Ishikawa (cell line): Measurements from ENCODE around the gene SEMA3E.

ENCODE experiments used
- EGR1 ChIP-seq: IDR thresholded peaks from 2 replicates; pipeline ENCODE4 v1.6.1; 2012
- EP300 ChIP-seq: IDR thresholded peaks from 2 replicates; pipeline ENCODE4 v1.6.1; 2012; ENCODE audit warnings: borderline replicate concordance
- MAX ChIP-seq: IDR thresholded peaks from 2 replicates; pipeline ENCODE4 v1.6.1; 2012
- NFIC ChIP-seq: IDR thresholded peaks from 2 replicates; pipeline ENCODE4 v1.6.1; 2012
- RAD21 ChIP-seq: IDR thresholded peaks from 2 replicates; pipeline ENCODE4 v1.6.1; 2012; ENCODE audit warnings: low read depth
- TAF1 ChIP-seq: IDR thresholded peaks from 2 replicates; pipeline ENCODE4 v1.6.1; 2012; ENCODE audit warnings: low read depth, mild to moderate bottlenecking
- TCF12 ChIP-seq: IDR thresholded peaks from 2 replicates; pipeline ENCODE4 v1.6.1; 2012; ENCODE audit warnings: low read depth
- USF1 ChIP-seq: IDR thresholded peaks from 2 replicates; pipeline ENCODE4 v1.6.1; 2012
- TF ChIP-seq, protein P1 (sequence below): IDR thresholded peaks from 2 replicates; pipeline ENCODE4 v1.6.1; 2012; ENCODE audit warnings: low read depth, mild to moderate bottlenecking

DNA sequence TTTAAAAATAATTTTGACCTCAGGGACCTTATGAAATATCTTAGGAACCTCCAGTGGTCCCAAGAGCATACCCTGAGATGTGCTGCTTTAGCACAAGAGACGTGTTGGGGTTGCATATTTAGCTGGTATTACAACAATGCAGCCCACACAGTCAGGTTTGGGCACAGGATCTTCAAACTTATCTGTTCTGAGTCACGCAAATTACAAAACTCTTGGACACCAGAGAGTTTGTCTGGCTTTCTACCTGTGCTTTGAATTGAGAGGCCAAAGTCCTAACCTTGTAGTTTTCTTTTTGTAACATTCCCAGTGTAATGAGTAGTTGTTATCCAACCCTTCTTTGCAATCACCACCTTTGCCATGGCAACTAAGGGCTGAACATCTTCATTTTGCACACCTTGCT, 322.7 kb downstream of the SEMA3E start:
- TF ChIP-seq NFIC (no peak), TAF1 (no peak), EP300 (no peak), MAX (no peak), RAD21 (no peak), EGR1 (no peak), USF1 (no peak), TCF12 (no peak)
- TF ChIP-seq, protein P1, sequence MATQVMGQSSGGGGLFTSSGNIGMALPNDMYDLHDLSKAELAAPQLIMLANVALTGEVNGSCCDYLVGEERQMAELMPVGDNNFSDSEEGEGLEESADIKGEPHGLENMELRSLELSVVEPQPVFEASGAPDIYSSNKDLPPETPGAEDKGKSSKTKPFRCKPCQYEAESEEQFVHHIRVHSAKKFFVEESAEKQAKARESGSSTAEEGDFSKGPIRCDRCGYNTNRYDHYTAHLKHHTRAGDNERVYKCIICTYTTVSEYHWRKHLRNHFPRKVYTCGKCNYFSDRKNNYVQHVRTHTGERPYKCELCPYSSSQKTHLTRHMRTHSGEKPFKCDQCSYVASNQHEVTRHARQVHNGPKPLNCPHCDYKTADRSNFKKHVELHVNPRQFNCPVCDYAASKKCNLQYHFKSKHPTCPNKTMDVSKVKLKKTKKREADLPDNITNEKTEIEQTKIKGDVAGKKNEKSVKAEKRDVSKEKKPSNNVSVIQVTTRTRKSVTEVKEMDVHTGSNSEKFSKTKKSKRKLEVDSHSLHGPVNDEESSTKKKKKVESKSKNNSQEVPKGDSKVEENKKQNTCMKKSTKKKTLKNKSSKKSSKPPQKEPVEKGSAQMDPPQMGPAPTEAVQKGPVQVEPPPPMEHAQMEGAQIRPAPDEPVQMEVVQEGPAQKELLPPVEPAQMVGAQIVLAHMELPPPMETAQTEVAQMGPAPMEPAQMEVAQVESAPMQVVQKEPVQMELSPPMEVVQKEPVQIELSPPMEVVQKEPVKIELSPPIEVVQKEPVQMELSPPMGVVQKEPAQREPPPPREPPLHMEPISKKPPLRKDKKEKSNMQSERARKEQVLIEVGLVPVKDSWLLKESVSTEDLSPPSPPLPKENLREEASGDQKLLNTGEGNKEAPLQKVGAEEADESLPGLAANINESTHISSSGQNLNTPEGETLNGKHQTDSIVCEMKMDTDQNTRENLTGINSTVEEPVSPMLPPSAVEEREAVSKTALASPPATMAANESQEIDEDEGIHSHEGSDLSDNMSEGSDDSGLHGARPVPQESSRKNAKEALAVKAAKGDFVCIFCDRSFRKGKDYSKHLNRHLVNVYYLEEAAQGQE = no peak
